Superior temporal gyrus (tissue), 1 donor: ENCODE measurements around the gene CPD.
A peak's percentile ranks its signal among the peaks of the same experiment; 100 is the strongest.

ENCODE experiments used
- DNase-seq: peaks from one replicate; pipeline ENCODE4 v3.0.0-alpha.2; 2016; ENCODE audit errors: extremely low spot score

CPD gene

GRCh38 chr17:30352240-30352814 is 26.4 kb upstream of the CPD start:
- no peak for DNase-seq

GRCh38 chr17:30354701-30355100 is 24.0 kb upstream of the CPD start:
- no peak for DNase-seq

DNA sequence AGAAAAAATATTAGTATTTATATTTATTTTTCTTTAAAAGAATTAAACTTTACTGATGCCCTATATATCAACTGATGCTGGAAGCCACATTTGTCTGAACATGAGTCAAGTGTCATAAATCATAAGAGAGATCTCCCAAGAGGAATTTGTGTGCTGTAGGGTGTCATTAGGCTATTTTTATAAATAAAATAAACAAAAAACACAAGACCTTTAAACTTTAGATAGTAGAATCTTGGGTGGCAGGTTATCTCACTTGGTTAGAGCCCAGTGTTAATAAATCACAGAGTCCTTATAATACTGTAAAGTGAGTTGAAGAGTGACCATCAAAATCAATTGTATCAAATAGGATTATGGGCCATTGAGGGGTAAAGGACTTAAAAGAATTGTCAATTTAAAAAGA is 21.3 kb upstream of the CPD start:
- DNase-seq: no peak

DNA sequence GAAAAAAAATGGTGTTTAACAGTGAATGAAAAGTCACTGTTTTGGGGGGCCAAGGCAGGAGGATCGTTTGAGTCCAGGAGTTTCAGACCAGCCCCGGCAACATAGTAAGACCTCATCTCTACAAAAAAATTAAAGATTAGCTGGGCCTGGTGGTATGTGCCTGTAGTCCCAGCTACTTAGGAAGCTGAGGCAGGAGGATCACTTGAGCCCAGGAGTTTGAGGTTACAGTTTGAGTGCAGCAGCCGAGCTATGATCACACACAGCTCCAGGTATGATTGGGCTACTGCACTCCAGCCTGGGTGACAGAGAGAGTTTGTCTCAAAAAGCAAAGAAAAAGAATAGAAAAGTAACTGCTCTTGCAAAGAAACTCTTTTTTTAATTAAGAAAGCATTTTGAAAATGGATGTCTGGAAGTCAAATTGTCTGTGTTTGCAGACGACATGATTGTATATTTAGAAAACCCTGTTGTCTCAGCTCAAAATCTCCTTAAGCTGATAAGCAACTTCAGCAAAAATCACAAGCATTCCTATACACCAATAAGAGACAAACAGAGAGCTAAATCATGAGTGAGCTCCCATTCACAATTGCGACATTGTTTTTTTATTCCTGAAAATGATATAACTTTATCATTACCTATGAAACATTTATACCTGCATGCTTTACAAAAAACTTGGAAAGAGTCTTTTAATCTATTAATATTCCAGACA is 20.5 kb upstream of the CPD start:
- no peak for DNase-seq

GRCh38 chr17:30360086-30360808 is 18.5 kb upstream of the CPD start:
- DNase-seq: no peak

DNA sequence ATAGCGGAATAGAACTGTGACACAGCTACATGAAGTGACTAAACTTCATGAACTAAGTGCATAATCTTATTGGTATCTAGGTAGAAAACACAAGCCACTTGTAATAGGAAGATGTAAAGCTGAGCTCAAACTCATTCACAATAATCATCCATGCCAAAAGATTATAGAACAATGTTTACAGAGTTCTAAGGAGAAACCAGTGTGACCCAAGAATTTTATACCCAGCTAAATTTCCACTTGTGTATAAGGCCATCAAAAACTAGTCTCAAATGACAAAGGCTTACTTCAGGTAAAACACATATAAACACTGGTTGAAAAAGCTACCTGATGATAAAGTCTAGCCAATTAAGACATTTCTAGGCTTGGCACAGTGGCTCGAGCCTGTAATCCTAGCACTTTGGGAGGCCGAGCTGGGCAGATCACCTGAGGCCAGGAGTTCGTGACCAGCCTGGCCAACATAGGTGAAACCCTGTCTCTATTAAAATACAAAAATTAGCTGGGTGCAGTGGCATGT is 16.9 kb upstream of the CPD start:
- no peak for DNase-seq

DNA sequence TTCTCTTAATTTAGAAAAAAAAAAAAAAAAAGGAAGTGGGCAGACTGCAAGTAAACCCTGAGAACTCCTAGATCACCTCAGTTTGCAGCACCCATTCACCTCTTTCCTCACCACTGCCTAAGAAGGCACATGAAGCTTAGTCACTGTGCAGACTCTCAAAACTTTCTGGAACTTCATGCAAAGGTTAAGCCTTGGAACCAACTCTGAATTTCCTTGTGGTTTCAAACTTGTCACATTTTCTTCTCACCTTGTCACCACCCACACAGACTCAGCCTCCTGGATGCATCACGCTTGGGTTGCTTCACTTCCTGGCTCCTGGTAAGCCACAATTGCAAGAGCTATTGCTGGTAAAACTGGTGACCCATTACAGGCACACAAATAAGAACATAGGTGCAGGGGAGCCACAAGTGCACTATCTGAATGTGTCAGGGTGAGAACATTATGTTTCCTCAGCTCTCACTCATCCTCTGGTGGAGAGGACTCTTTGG is 15.0 kb upstream of the CPD start:
- DNase-seq: peak; percentile 40

- DNase-seq: peak; percentile 62
Observed at GRCh38 chr17:30366536-30366935, 12.2 kb upstream of the CPD start.

DNA sequence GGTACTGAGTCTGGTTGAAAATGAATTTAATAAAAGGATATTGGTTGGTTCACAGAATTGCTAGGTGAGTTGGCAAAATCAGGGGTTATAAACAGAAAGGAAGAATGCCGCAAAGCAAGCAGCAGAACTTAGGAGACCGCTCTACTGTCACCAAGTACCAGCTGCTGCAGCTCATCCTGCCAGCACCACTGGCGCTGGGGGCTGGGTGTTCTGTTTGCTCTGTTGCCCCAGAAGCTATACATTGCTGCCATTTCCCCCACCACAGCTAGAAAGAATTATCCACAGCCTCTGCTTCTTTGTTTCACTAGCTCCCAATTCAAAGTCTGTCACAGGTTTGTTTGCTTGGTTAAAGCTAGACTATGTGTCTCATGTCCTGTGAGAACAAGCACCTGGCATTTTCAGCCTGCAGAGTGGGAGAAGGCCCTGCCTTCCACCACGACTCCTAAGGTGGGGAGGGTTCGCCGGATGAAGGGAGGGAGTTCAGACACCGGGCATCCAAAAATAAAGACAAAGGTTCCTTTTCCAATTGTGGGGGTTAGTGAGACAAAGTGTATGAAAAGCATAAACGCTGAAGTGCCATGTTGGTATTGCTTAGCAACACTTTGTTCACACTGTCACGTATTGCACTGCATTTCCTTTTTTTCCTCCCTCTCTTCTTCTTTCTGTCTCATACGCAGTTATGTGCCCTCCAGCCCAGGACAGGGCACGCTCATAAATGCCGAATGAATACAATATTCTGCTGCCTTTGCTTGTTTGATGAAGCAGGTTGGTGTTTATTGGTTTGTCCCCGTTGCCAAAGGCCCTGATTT is 9.6 kb upstream of the CPD start:
- peak; percentile 37 for DNase-seq

- DNase-seq: no peak
Observed at GRCh38 chr17:30369995-30370394, 8.7 kb upstream of the CPD start.

DNA sequence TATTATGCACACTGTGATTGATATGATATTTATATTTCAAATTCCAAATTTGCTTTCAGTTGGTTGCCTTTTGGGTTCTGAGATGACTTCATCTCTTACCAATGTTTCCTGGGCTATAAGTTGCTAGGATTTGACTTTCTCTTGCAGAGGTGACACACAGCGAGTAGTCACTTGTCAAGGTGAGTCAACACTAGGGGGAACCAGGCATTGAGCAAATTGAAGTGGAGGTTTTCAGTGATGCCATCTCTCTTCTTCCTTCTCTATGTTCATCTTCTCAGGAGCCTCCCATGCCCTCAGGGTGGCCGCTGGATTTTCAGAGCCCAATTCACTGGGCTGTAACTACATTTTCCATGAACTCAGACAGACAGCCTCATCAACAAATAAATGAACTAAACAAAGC is 6.0 kb upstream of the CPD start:
- DNase-seq: no peak

GRCh38 chr17:30375661-30376060 is 3.1 kb upstream of the CPD start:
- no peak for DNase-seq

DNA sequence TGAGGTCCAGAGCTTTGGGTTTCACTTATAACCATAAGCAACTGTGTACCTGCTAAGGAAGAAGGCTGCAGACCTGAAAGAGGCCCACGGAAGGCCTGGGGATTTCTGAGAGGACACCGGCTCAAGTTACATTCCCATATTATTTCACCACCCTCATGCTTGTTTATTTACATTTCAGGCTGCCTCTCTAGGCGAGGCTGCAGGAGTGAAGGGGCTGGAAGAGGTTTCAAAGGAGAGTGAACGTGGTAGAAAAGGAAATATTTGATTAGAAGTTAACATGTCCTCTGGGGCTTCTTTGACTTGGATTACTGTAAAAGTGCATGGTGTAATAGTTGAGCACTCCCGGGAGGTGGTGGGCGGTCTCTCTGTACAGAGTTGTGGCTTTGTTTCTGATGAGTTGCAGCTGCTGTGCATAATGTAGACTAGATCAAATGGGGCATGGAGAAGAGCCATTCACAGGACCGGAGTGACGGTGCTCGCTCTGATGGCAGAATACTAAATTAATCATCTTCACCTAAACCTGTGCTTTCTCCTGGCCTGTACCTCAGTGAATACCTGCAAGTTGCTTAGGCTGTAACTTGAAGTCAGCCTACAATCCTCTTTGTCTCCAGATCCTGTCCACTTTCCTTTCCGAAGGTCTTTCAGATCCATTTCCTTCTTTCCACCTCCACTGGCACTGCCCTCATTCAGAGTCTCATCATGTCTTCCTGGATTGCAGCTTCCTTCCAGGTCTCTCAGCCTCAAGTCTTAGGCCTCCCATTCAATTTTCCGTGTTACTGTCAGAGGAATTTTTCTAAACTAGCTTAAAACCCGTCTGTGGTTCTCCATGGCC is 1.9 kb upstream of the CPD start:
- peak; percentile 62 for DNase-seq

DNA sequence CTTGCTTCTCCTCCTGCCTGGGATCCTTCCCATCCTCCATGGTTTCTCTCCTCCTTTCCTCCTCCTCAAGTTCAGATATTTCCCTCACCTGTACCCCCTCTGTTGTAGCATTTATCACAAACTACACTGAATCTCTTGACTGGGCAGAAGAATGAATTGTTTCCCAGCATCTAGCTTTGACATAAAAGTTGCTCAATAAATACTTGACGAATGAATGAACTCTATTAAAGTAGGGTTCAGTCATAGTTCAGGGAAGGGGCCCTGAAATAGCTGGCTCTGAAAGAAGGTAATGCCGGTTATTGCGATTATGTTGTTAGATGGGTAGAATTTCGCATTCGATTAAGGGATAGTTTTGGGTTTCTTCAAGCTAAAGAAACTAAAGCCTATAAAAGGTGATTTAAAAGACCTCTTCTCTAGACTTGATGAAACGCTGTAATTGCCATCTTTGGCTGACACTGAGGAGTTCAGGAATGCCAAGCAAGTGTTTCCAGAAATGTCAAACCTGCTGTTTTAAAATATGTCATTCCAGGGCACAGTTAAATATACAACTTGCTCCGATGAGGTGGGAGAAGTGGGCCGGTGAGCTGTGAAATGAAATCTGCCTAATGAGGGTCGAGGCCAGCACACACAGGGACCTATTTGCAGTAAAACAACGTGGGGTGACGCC is 1.0 kb upstream of the CPD start:
- DNase-seq: no peak

- no peak for DNase-seq
Observed at GRCh38 chr17:30378241-30378824, 394 bp upstream of the CPD start.

GRCh38 chr17:30379303-30379902 is 676 bp downstream of the CPD start:
- DNase-seq: no peak

GRCh38 chr17:30379903-30380381 is 1.2 kb downstream of the CPD start:
- no peak for DNase-seq

DNA sequence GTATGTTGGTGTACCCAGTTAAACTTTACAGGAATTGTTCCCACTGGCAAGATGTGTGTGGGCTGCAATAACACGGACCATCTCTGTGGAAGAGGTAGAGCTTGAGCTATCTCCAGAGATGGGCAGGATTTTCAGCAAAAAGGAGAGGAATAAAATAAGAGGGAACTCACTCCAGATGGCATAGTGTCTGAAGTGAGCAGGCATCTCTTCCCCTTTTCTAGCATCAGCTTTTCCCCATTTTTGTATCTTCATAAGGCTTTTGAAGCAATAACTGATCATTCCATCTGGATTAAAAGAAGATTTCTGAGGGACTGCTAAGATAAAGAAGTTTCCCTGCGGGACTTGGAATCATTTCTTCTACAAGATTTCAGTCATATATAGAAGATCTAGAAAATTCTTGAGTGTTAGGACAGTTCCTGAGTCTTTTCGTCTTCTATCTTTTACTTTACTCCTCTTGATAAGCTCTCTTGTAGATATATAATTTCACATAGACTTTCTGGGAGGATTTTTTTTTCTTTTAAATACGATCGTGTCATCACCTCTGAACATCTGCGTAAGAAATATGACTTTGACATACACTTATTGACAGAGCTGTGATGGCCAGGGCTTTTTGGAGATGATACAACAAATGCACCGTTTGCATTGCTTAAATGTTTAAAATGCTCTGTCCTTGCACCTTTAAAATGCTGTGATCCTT is 2.1 kb downstream of the CPD start:
- no peak for DNase-seq

GRCh38 chr17:30381340-30381659 is 2.6 kb downstream of the CPD start:
- no peak for DNase-seq
